ENCODE measurements around the gene UMODL1. TPM values are rescaled to one million over a fixed set of nuclear protein-coding genes. Genes with fewer than 3 reads are reported as not detected.

The UMODL1 gene
- polyA plus RNA-seq, 2 donors = 0.12 to 0.18 TPM

DNA sequence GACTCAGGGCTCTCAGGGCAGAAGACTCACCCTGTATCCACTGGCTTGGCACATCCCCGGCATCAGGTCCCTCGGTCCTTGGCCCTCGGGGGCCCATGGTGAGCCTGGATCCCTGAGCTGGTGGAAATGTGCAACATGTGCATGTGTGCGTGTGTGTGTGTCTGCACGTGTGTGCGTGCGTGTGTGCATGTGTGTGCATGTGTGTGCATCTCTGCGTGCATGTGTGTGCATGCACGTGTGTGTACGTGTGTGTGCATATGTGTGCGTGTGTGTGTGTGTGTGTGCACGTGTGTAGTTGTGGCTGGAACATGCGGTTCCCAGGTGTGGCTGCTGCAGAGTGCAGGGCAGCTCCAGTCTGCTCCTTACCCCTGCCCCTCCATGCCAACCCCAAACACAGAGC, 51.3 kb downstream of the UMODL1 start:
- 78 to 81% methylated on average over 13 of the region's 13 CpGs for WGBS, 2 donors
- H3K27me3 ChIP-seq (ENCODE audit: control insufficient read depth in 1 of 2, insufficient read depth in 2 of 2, low read length in 2 of 2) = no peaks in the 10 kb centered on the region
- no peak overlapping the region for H3K27ac ChIP-seq (ENCODE audit: low read depth in 2 of 2, low read length in 1 of 2)
- no peak overlapping the region for H3K4me3 ChIP-seq (ENCODE audit: low read depth in 1 of 2, low read length in 2 of 2)
- H3K36me3 ChIP-seq (ENCODE audit: control insufficient read depth in 2 of 2, insufficient read depth in 2 of 2, low read length in 1 of 2) = no peaks in the 10 kb centered on the region
- H3K9me3 ChIP-seq (ENCODE audit: control insufficient read depth in 2 of 2, insufficient read depth in 1 of 2, low read depth in 1 of 2, low read length in 1 of 2) = peaks cover 0 to 2% of the 10 kb centered on the region in 2 donors
- peaks cover 0 to 21% of the 10 kb centered on the region in 2 donors for H3K4me1 ChIP-seq (ENCODE audit: control insufficient read depth in 2 of 2, insufficient read depth in 2 of 2, low read length in 1 of 2)

DNA sequence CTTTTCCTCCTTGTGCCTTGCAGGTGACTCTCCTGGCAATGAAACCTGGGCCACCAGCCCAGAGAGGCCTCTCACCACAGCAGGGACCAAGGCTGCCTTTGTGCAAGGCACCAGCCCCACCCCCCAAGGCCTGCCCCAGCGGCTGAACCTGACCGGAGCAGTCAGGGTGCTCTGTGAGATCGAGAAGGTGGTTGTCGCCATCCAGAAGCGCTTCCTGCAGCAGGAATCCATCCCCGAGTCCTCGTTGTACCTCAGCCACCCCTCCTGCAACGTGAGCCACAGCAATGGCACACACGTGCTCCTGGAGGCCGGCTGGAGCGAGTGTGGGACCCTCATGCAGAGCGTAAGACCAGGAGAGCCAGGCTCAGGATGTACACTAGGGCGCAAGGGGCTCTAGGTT, 51.7 kb downstream of the UMODL1 start:
- Histone ChIP-seq H3K9me3 (ENCODE audit: control insufficient read depth in 2 of 2, insufficient read depth in 1 of 2, low read depth in 1 of 2, low read length in 1 of 2) (peaks cover 0 to 2% of the 10 kb centered on the region in 2 donors), H3K4me1 (ENCODE audit: control insufficient read depth in 2 of 2, insufficient read depth in 2 of 2, low read length in 1 of 2) (peaks cover 0 to 21% of the 10 kb centered on the region in 2 donors), H3K4me3 (ENCODE audit: low read depth in 1 of 2, low read length in 2 of 2) (no peak overlapping the region), H3K27ac (ENCODE audit: low read depth in 2 of 2, low read length in 1 of 2) (no peak overlapping the region), H3K27me3 (ENCODE audit: control insufficient read depth in 1 of 2, insufficient read depth in 2 of 2, low read length in 2 of 2) (no peaks in the 10 kb centered on the region), H3K36me3 (ENCODE audit: control insufficient read depth in 2 of 2, insufficient read depth in 2 of 2, low read length in 1 of 2) (no peaks in the 10 kb centered on the region)
- 55 to 63% methylated on average over 13 of the region's 13 CpGs for WGBS, 2 donors

DNA sequence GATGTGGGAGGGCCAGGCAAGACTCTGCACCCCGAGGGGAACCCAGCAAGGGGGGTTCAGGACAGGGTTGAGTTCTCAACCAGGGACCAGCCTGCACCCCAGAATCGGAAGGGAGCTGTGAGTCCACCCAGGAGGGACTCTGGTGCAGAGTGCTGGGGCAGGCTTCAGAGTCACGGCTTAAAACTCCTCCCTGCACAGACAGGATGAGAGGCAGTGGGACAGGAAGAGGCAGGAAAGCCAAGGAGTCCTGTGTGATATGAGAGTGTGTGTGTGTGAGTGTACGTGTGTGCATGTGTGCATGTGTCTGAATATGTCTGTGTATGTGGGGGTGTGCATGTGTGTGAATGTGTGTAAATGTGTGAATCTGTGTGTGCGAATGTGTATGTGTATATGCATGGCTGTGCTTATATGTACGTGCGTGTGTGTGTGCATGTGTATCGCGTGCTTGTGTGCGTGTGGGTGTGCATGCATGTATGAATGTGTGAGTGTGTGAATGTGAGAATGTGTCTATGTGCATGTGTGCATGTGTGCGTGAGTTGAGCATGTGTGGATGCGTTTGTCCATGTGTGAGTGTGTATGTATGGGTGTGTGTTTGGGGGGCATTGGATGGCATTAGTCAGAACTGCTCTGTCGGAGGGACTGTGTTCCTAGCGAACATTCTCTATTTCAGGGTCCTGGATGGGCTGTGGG, 52.2 kb downstream of the UMODL1 start:
- Histone ChIP-seq H3K27me3 (ENCODE audit: control insufficient read depth in 1 of 2, insufficient read depth in 2 of 2, low read length in 2 of 2) (no peaks in the 10 kb centered on the region), H3K4me3 (ENCODE audit: low read depth in 1 of 2, low read length in 2 of 2) (no peak overlapping the region), H3K9me3 (ENCODE audit: control insufficient read depth in 2 of 2, insufficient read depth in 1 of 2, low read depth in 1 of 2, low read length in 1 of 2) (peaks cover 0 to 2% of the 10 kb centered on the region in 2 donors), H3K36me3 (ENCODE audit: control insufficient read depth in 2 of 2, insufficient read depth in 2 of 2, low read length in 1 of 2) (no peaks in the 10 kb centered on the region), H3K4me1 (ENCODE audit: control insufficient read depth in 2 of 2, insufficient read depth in 2 of 2, low read length in 1 of 2) (peaks cover 0 to 21% of the 10 kb centered on the region in 2 donors), H3K27ac (ENCODE audit: low read depth in 2 of 2, low read length in 1 of 2) (no peak overlapping the region)
- 80 to 83% methylated on average over 14 of the region's 14 CpGs for WGBS, 2 donors

DNA sequence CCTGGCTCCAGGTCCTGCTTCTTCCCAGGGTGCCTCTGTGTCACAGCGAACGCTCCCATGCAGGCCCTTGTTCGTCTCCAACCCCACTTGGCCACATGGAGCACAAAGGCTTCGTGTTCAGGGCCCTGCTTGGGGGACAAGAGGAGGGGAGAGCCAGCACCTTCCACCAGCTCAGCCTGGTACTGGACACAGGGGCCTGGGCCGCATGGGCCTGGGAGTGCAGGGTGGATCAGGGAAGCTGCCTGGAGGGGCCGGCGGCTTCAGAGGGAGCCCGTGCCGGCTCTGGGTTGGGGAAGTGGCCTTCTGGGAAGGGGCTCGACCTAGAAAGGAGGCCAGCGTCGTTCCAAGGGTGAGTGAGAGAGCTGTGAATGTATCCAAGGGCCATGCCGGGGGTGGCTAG, 53.0 kb downstream of the UMODL1 start:
- Histone ChIP-seq H3K27me3 (ENCODE audit: control insufficient read depth in 1 of 2, insufficient read depth in 2 of 2, low read length in 2 of 2) (no peaks in the 10 kb centered on the region), H3K4me1 (ENCODE audit: control insufficient read depth in 2 of 2, insufficient read depth in 2 of 2, low read length in 1 of 2) (peaks cover 0 to 21% of the 10 kb centered on the region in 2 donors), H3K27ac (ENCODE audit: low read depth in 2 of 2, low read length in 1 of 2) (no peak overlapping the region)

DNA sequence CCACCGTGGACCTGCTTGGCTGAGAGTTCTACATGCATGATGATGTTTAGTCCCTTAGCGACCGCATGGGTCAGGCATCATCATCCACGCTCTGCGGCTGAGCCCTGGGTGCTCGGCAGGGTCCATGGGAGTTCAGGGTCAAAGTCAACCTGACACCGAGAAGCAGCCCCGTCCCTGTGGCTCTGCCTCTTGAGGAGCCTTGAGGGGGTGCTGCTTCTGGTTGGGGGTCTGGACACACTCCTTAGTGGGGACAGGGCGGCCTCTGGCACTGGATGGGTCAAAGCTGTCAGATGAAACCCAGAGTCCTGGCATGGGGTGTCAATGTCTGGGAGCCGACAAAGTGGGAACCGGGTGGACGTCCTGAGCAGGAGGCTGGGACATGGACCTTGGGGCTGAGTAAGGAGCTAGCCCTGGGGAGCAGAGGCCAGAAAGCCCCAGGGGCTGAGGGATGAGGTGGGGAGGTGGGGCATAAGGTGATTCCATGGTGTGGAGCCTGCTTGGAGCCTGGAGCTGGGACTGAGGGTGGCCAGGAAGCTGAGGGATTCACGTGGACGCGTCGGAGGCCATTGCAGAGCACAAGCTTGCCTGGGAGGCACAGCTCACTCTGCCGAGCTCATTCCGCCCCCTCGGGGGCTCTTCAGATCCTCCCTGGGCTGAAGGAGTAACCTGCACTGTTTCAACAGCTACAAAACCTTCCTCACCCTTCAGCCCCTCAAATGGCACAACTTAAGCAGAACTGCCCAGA, 53.9 kb downstream of the UMODL1 start:
- no peak overlapping the region for H3K4me3 ChIP-seq (ENCODE audit: low read depth in 1 of 2, low read length in 2 of 2)
- no peaks in the 10 kb centered on the region for H3K36me3 ChIP-seq (ENCODE audit: control insufficient read depth in 2 of 2, insufficient read depth in 2 of 2, low read length in 1 of 2)
- no peaks in the 10 kb centered on the region for H3K27me3 ChIP-seq (ENCODE audit: control insufficient read depth in 1 of 2, insufficient read depth in 2 of 2, low read length in 2 of 2)
- H3K9me3 ChIP-seq (ENCODE audit: control insufficient read depth in 2 of 2, insufficient read depth in 1 of 2, low read depth in 1 of 2, low read length in 1 of 2) = peaks cover 0 to 2% of the 10 kb centered on the region in 2 donors
- peaks cover 0 to 23% of the 10 kb centered on the region in 2 donors for H3K4me1 ChIP-seq (ENCODE audit: control insufficient read depth in 2 of 2, insufficient read depth in 2 of 2, low read length in 1 of 2)
- 73 to 77% methylated on average over 19 of the region's 19 CpGs for WGBS, 2 donors
- H3K27ac ChIP-seq (ENCODE audit: low read depth in 2 of 2, low read length in 1 of 2) = no peak overlapping the region

More for the DNA sequence above, 53.0 kb downstream of the UMODL1 start:
- peaks cover 0 to 2% of the 10 kb centered on the region in 2 donors for H3K9me3 ChIP-seq (ENCODE audit: control insufficient read depth in 2 of 2, insufficient read depth in 1 of 2, low read depth in 1 of 2, low read length in 1 of 2)
- no peak overlapping the region for H3K4me3 ChIP-seq (ENCODE audit: low read depth in 1 of 2, low read length in 2 of 2)
- 89 to 91% methylated on average over 13 of the region's 13 CpGs for WGBS, 2 donors
- H3K36me3 ChIP-seq (ENCODE audit: control insufficient read depth in 2 of 2, insufficient read depth in 2 of 2, low read length in 1 of 2) = no peaks in the 10 kb centered on the region

DNA sequence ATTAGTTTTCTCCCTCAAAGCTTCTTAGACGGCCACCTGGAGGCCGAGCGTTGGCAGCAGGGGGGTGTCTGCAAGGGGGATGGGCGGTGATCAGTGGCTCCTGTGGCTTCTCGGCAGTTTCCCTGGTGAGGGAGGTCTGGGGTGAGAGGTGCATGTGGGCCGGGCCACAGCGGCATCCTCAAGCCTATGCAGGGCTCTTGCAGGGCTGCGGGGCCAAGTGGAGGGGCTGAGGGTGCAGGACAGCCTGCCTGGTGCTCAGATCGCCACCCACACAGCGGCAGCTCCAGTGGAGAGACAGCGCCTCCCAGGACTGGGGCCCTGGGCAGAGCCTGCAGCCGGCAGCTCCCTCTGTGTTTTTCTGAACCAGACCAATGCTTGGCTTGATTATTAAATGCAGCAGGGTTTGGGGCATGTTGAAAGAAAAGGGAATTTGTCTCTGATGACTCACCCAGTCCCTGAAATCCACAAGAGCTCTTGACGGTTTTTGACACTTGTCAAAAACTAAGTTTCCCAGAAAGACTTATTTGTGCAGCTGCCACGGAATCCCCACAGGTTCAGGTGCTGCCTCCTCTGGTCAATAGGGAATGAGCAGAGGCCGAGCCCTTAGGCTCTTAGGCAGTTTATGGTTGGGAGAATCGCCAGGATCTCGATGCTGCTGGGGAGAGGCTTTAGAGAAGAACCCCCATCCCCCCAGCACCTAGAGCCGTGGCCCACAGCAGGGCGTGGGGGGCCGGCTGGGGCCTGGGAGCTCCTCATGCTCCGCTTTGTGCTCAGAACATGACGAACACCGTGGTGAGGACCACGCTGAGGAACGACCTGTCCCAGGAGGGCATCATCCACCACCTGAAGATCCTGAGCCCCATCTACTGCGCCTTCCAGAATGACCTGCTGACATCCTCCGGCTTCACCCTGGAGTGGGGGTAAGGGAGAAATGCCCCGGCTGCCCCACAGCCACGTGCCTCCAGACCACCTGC, 54.7 kb downstream of the UMODL1 start:
- WGBS, 2 donors = 52 to 58% methylated on average over 29 of the region's 29 CpGs
- no peaks in the 10 kb centered on the region for H3K27me3 ChIP-seq (ENCODE audit: control insufficient read depth in 1 of 2, insufficient read depth in 2 of 2, low read length in 2 of 2)

DNA sequence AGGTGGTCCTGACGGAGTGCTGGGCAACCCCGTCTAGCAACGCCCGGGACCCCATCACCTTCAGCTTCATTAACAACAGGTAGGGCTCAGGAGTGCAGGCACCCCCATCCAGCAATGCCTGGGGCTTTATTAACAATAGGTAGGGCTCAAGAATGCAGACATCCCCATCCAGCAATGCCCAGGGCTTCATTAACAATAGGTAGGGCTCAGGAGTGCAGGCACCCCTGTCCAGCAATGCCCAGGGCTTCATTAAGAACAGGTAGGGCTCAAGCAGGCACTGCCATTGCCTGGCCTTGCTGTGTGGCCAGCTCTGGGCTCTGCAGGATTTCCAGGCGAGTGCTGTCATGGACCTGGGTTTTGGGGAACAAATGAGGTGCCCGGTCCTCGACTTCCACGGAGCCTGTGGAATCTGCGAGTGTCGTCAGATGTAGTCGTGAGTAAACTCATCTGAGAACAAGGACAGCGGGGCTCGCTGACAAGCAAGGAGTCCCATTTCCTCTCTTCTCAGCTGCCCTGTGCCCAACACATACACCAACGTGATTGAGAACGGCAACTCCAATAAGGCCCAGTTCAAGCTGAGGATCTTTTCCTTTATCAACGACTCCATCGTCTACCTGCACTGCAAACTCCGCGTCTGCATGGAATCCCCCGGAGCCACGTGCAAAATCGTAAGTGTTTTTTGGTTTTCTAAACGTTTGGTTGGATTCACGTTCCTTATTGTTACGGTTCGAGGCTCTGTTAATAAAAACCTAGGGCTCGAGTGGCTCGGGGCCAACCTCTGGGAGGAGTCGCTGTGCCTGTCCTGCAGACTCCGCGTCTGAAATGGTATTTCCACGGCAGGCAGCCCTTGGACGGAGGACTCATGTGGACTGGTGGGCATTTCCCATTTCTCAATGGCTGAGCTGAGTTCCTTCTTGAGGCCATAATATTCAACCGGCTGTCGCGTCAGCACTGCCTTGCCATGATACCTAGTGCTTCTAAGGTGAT, 56.3 kb downstream of the UMODL1 start:
- Histone ChIP-seq H3K27me3 (ENCODE audit: control insufficient read depth in 1 of 2, insufficient read depth in 2 of 2, low read length in 2 of 2) (no peaks in the 10 kb centered on the region), H3K9me3 (ENCODE audit: control insufficient read depth in 2 of 2, insufficient read depth in 1 of 2, low read depth in 1 of 2, low read length in 1 of 2) (peaks cover 0 to 2% of the 10 kb centered on the region in 2 donors), H3K36me3 (ENCODE audit: control insufficient read depth in 2 of 2, insufficient read depth in 2 of 2, low read length in 1 of 2) (no peaks in the 10 kb centered on the region), H3K27ac (ENCODE audit: low read depth in 2 of 2, low read length in 1 of 2) (no peak overlapping the region), H3K4me3 (ENCODE audit: low read depth in 1 of 2, low read length in 2 of 2) (no peak overlapping the region), H3K4me1 (ENCODE audit: control insufficient read depth in 2 of 2, insufficient read depth in 2 of 2, low read length in 1 of 2) (peaks cover 0 to 14% of the 10 kb centered on the region in 2 donors)
- WGBS, 2 donors = 87 to 88% methylated on average over 36 of the region's 36 CpGs

More for the DNA sequence above, 54.7 kb downstream of the UMODL1 start:
- Histone ChIP-seq H3K36me3 (ENCODE audit: control insufficient read depth in 2 of 2, insufficient read depth in 2 of 2, low read length in 1 of 2) (no peaks in the 10 kb centered on the region), H3K4me3 (ENCODE audit: low read depth in 1 of 2, low read length in 2 of 2) (no peak overlapping the region), H3K27ac (ENCODE audit: low read depth in 2 of 2, low read length in 1 of 2) (no peak overlapping the region), H3K4me1 (ENCODE audit: control insufficient read depth in 2 of 2, insufficient read depth in 2 of 2, low read length in 1 of 2) (peaks cover 0 to 23% of the 10 kb centered on the region in 2 donors), H3K9me3 (ENCODE audit: control insufficient read depth in 2 of 2, insufficient read depth in 1 of 2, low read depth in 1 of 2, low read length in 1 of 2) (peaks cover 0 to 2% of the 10 kb centered on the region in 2 donors)

DNA sequence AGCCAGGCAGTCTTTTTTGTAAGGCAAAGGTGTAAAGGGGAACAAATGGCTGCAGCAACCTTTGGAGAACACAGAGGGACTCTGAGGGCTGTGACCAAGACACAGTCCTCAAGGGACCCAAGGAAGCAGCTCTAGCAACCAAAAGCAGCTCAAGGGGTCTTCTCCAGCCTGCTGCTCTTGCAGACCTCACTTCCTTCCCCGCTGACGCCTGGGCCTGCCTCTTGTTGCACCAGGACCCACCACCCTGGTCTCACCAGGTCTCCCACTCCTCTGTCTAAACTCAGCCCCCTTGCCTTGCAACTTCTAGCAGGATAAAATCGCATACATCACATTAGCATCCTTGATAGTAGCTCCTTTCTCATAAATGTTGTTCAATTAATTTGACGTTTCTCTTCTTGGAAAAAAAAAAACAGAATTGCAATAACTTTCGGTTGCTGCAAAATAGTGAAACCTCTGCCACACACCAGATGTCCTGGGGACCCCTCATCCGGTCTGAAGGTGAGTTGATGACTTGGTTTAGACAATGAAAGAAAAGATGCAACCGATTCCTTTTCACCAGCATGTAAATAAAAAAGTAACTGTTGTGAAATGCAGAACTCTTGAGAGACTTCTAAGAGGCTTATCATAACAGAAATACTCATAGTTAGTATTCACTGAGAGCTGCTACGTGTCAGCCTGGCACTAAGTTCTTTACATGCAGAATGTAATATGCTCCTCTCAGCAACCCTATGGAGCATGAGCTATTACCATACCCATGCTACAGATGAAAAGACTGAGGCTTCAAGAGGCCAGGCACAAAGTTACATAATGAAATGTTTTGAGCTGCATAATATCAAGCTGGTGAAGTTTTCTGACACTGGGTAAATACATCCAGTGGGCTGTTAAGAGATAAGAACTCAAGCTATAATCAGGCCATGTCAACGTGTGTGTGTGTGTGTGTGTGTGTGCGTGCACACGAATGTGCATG, 58.5 kb downstream of the UMODL1 start:
- H3K36me3 ChIP-seq (ENCODE audit: control insufficient read depth in 2 of 2, insufficient read depth in 2 of 2, low read length in 1 of 2) = no peaks in the 10 kb centered on the region
- peaks cover 0 to 5% of the 10 kb centered on the region in 2 donors for H3K4me1 ChIP-seq (ENCODE audit: control insufficient read depth in 2 of 2, insufficient read depth in 2 of 2, low read length in 1 of 2)
- no peaks in the 10 kb centered on the region for H3K9me3 ChIP-seq (ENCODE audit: control insufficient read depth in 2 of 2, insufficient read depth in 1 of 2, low read depth in 1 of 2, low read length in 1 of 2)
- H3K27ac ChIP-seq (ENCODE audit: low read depth in 2 of 2, low read length in 1 of 2) = no peak overlapping the region
- H3K4me3 ChIP-seq (ENCODE audit: low read depth in 1 of 2, low read length in 2 of 2) = no peak overlapping the region
- 74 to 77% methylated on average over 11 of the region's 11 CpGs for WGBS, 2 donors
- H3K27me3 ChIP-seq (ENCODE audit: control insufficient read depth in 1 of 2, insufficient read depth in 2 of 2, low read length in 2 of 2) = no peaks in the 10 kb centered on the region

Data from esophagus (tissue), 2 donors.